OCI-LY7 (cell line): Measurements from ENCODE around the gene ARHGAP26.

Experiments
- CTCF ChIP-seq: fragments of 200-600 bp; sonication (generic); conservative IDR thresholded peaks from 2 replicates; pipeline ENCODE4 v1.5.1; 2014; ENCODE audit warnings: mild to moderate bottlenecking, antibody characterized with exemption, low read length, moderate library complexity, mixed read lengths
- EZH2phosphoT487 ChIP-seq: fragments of 200-600 bp; sonication (generic); IDR thresholded peaks from 2 replicates; pipeline ENCODE4 v1.6.1; 2018; ENCODE audit warnings: low read depth, borderline replicate concordance, mild to moderate bottlenecking, mixed run types, antibody characterized with exemption, low read length, moderate library complexity, mixed read lengths

- TF ChIP-seq CTCF (no peak), EZH2phosphoT487 (no peak)
Measured at GRCh38 chr5:143008032-143008431, 237.9 kb downstream of the ARHGAP26 start.
